ENCODE data around the gene CACNA1F. TPM values are rescaled to one million over a fixed set of nuclear protein-coding genes. Genes with fewer than 3 reads are reported as not detected.
A peak's percentile ranks its signal among the peaks of the same experiment; 100 is the strongest.

CACNA1F gene
- total and polyA plus RNA-seq, 9 of the 15 experiments (the other 6 are each of a cell fraction or from before 2014, with no cell fraction given) = under 0.01 to 0.41 (median 0.03) TPM; not detected in 3

DNA sequence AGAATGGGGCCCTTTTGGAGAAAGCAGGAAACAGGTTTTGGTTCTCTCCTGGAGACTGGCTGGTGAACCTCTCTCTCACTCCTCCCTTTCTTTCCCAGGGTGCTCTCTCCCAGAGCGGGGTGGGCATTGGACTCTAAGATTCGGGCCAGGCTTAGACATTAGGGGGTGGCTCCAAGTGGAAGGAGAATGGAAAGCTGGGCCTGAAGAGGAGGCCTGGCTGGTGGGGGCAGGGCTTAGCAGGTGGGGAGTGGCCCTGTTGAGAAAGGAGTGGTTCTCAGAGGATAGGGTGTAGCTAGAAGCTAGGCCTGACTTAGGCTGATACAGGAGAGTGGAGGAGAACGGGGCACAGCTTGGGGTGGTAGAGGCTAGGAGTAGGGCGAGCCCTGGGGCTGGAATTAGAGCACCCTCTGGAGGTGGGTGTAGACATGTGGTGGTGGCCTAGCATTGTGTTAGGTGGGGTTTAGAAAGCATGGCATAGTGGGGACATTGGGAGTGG, 55.8 kb downstream of the CACNA1F start (continued):
- TF ChIP-seq MYNN (IDR thresholded peaks at IDR 0.05) (0 out of 2 replicates have a peak, but pooled peaks have one; percentile 15), MYNN (CRISPR knock-in tag; IDR thresholded peaks at IDR 0.05) (no peak), BRD9 (IDR thresholded peaks at IDR 0.05; ENCODE audit: low read depth, partially characterized antibody) (no peak), RAD21 (CRISPR knock-in tag; conservative IDR thresholded peaks at IDR 0.05 in 1 of 2, IDR thresholded peaks at IDR 0.05 in 1 of 2) (peak; percentile 49), HDAC8 (tag; IDR thresholded peaks at IDR 0.05) (no peak), MTF1 (CRISPR knock-in tag; IDR thresholded peaks at IDR 0.05; ENCODE audit: borderline replicate concordance) (no peak)
- TF ChIP-seq, protein P1, sequence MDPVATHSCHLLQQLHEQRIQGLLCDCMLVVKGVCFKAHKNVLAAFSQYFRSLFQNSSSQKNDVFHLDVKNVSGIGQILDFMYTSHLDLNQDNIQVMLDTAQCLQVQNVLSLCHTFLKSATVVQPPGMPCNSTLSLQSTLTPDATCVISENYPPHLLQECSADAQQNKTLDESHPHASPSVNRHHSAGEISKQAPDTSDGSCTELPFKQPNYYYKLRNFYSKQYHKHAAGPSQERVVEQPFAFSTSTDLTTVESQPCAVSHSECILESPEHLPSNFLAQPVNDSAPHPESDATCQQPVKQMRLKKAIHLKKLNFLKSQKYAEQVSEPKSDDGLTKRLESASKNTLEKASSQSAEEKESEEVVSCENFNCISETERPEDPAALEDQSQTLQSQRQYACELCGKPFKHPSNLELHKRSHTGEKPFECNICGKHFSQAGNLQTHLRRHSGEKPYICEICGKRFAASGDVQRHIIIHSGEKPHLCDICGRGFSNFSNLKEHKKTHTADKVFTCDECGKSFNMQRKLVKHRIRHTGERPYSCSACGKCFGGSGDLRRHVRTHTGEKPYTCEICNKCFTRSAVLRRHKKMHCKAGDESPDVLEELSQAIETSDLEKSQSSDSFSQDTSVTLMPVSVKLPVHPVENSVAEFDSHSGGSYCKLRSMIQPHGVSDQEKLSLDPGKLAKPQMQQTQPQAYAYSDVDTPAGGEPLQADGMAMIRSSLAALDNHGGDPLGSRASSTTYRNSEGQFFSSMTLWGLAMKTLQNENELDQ (CRISPR knock-in tag; IDR thresholded peaks at IDR 0.05; ENCODE audit: borderline replicate concordance) = no peak
- TF ChIP-seq, protein P2, sequence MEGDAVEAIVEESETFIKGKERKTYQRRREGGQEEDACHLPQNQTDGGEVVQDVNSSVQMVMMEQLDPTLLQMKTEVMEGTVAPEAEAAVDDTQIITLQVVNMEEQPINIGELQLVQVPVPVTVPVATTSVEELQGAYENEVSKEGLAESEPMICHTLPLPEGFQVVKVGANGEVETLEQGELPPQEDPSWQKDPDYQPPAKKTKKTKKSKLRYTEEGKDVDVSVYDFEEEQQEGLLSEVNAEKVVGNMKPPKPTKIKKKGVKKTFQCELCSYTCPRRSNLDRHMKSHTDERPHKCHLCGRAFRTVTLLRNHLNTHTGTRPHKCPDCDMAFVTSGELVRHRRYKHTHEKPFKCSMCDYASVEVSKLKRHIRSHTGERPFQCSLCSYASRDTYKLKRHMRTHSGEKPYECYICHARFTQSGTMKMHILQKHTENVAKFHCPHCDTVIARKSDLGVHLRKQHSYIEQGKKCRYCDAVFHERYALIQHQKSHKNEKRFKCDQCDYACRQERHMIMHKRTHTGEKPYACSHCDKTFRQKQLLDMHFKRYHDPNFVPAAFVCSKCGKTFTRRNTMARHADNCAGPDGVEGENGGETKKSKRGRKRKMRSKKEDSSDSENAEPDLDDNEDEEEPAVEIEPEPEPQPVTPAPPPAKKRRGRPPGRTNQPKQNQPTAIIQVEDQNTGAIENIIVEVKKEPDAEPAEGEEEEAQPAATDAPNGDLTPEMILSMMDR (IDR thresholded peaks at IDR 0.05 in 2 of 3, conservative IDR thresholded peaks at IDR 0.05 in 1 of 3; ENCODE audit: insufficient read depth in 2 of 3, low read depth in 1 of 3, low read length in 3 of 3) = peak; percentile 55 to 59 (median 57)
- TF ChIP-seq, protein P3, sequence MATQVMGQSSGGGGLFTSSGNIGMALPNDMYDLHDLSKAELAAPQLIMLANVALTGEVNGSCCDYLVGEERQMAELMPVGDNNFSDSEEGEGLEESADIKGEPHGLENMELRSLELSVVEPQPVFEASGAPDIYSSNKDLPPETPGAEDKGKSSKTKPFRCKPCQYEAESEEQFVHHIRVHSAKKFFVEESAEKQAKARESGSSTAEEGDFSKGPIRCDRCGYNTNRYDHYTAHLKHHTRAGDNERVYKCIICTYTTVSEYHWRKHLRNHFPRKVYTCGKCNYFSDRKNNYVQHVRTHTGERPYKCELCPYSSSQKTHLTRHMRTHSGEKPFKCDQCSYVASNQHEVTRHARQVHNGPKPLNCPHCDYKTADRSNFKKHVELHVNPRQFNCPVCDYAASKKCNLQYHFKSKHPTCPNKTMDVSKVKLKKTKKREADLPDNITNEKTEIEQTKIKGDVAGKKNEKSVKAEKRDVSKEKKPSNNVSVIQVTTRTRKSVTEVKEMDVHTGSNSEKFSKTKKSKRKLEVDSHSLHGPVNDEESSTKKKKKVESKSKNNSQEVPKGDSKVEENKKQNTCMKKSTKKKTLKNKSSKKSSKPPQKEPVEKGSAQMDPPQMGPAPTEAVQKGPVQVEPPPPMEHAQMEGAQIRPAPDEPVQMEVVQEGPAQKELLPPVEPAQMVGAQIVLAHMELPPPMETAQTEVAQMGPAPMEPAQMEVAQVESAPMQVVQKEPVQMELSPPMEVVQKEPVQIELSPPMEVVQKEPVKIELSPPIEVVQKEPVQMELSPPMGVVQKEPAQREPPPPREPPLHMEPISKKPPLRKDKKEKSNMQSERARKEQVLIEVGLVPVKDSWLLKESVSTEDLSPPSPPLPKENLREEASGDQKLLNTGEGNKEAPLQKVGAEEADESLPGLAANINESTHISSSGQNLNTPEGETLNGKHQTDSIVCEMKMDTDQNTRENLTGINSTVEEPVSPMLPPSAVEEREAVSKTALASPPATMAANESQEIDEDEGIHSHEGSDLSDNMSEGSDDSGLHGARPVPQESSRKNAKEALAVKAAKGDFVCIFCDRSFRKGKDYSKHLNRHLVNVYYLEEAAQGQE (IDR thresholded peaks at IDR 0.05; ENCODE audit: borderline replicate concordance) = peak; percentile 50; the same call in 1 of the 2 replicates
- TF ChIP-seq, protein P3 (CRISPR knock-in tag; IDR thresholded peaks at IDR 0.05; ENCODE audit: low read depth) = no peak
- TF ChIP-seq, protein P4, sequence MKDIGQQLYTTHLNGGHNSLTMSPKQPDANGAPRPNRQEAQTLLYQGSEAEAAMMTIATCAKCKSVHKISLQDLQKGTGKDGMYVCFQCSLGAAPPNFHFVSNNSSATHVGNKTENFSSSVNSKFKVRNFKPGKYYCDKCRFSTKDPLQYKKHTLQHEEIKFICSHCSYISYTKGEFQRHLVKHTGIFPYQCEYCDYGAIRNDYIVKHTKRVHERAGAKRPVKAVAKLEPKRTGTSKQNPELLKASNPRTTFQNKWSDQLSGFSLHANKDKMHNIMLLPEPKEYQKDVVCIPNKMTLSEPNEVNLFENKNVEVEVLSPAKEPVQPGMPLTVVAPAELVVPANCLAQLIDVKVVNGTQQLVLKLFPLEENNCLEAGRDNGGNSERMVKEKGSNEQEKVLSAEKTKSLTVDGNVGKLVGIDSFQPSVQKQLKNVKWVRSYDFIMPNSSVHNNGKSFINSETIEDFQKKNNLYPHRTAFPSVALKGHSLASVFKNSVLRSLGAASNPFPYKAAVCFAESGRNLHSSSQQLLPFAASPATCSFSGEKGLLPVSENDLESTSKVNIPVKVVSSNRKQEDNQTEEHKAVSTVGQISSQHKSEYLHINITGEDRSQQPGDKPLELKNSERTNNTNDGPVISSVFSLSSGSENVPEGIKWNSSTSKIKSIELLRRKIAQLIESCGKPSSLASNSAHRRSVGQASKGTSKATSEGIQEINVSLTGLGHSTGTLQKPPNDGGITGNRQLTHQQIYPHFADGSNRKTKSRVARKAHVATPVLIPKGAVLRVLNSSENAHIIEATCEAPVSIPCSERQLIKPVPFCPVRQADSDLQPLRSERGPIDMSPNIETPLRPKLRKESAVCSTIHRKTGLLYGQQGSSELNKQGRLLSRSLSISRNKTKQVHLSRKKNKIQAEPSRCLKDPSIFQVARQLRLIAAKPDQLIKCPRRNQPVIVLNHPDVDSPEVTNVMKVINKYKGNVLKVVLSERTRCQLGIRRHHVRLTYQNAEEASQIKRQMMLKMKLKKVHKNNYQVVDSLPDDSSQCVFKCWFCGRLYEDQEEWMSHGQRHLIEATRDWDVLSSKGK (CRISPR knock-in tag; IDR thresholded peaks at IDR 0.05) = no peak
